Measurements from ENCODE around the gene SRCAP.

Gene SRCAP

GRCh38 chr16:30654856-30655255 is 44.1 kb upstream of the SRCAP start:
- TF ChIP-seq EZH2phosphoT487 (IDR thresholded peaks at IDR 0.05; ENCODE audit: borderline replicate concordance) = no peak
- no peak for TF ChIP-seq CTCF (conservative IDR thresholded peaks at IDR 0.05; ENCODE audit: low read length)
- H3K36me3 ChIP-seq (ENCODE audit: insufficient read depth, low read length) = peaks cover 23% of the 10 kb centered on the region; the same call in 1 of the 2 replicates
- H3K79me2 ChIP-seq (ENCODE audit: insufficient read depth, low read length) = peaks cover 20% of the 10 kb centered on the region
- no peak overlapping the region for H3K9ac ChIP-seq (ENCODE audit: low read depth, low read length, poor library complexity, severe bottlenecking)
- no peaks in the 10 kb centered on the region for H3K9me3 ChIP-seq (ENCODE audit: insufficient read depth, low read depth, low read length)
- peaks cover 4% of the 10 kb centered on the region; the same call in 1 of the 2 replicates for H3F3A ChIP-seq (ENCODE audit: low read depth)
- H3K27me3 ChIP-seq (ENCODE audit: insufficient read depth, low read length, poor library complexity, severe bottlenecking) = no peaks in the 10 kb centered on the region
- H3K4me1 ChIP-seq (ENCODE audit: insufficient read depth, low read length, poor library complexity, severe bottlenecking) = peaks cover 22% of the 10 kb centered on the region
- peaks cover 19% of the 10 kb centered on the region for H4K20me1 ChIP-seq (ENCODE audit: insufficient read depth, low read length, poor library complexity, severe bottlenecking)
- no peak overlapping the region for H3K4me3 ChIP-seq (ENCODE audit: low read length, poor library complexity, severe bottlenecking)
- H2AFZ ChIP-seq (ENCODE audit: low read length) = no peak overlapping the region
- H3K9me2 ChIP-seq (replicated peaks; ENCODE audit: low read depth, low read length) = no peaks in the 10 kb centered on the region
- H3K4me2 ChIP-seq (ENCODE audit: low read depth, low read length, poor library complexity, severe bottlenecking) = no peak overlapping the region

GRCh38 chr16:30655815-30656347 is 43.1 kb upstream of the SRCAP start:
- H4K20me1 ChIP-seq (ENCODE audit: insufficient read depth, low read length, poor library complexity, severe bottlenecking) = peaks cover 29% of the 10 kb centered on the region
- H3K79me2 ChIP-seq (ENCODE audit: insufficient read depth, low read length) = peaks cover 30% of the 10 kb centered on the region
- peaks cover 4% of the 10 kb centered on the region; the same call in 1 of the 2 replicates for H3F3A ChIP-seq (ENCODE audit: low read depth)
- H3K36me3 ChIP-seq (ENCODE audit: insufficient read depth, low read length) = peaks cover 23% of the 10 kb centered on the region; the same call in 1 of the 2 replicates
- peaks cover 26% of the 10 kb centered on the region for H3K4me1 ChIP-seq (ENCODE audit: insufficient read depth, low read length, poor library complexity, severe bottlenecking)
- TF ChIP-seq EZH2phosphoT487 (IDR thresholded peaks at IDR 0.05; ENCODE audit: borderline replicate concordance) (no peak), CTCF (conservative IDR thresholded peaks at IDR 0.05; ENCODE audit: low read length) (no peak)
- no peak overlapping the region for H3K4me2 ChIP-seq (ENCODE audit: low read depth, low read length, poor library complexity, severe bottlenecking)
- no peak overlapping the region for H2AFZ ChIP-seq (ENCODE audit: low read length)
- no peak overlapping the region for H3K4me3 ChIP-seq (ENCODE audit: low read length, poor library complexity, severe bottlenecking)
- no peak overlapping the region for H3K9ac ChIP-seq (ENCODE audit: low read depth, low read length, poor library complexity, severe bottlenecking)
- H3K9me3 ChIP-seq (ENCODE audit: insufficient read depth, low read depth, low read length) = no peaks in the 10 kb centered on the region
- H3K27me3 ChIP-seq (ENCODE audit: insufficient read depth, low read length, poor library complexity, severe bottlenecking) = no peaks in the 10 kb centered on the region
- no peaks in the 10 kb centered on the region for H3K9me2 ChIP-seq (replicated peaks; ENCODE audit: low read depth, low read length)

GRCh38 chr16:30656388-30656787 is 42.6 kb upstream of the SRCAP start:
- H3K9me3 ChIP-seq (ENCODE audit: insufficient read depth, low read depth, low read length) = no peaks in the 10 kb centered on the region
- H3K36me3 ChIP-seq (ENCODE audit: insufficient read depth, low read length) = peaks cover 26% of the 10 kb centered on the region; the same call in 1 of the 2 replicates
- TF ChIP-seq CTCF (conservative IDR thresholded peaks at IDR 0.05; ENCODE audit: low read length) (no peak), EZH2phosphoT487 (IDR thresholded peaks at IDR 0.05; ENCODE audit: borderline replicate concordance) (no peak)
- peaks cover 31% of the 10 kb centered on the region for H3K4me1 ChIP-seq (ENCODE audit: insufficient read depth, low read length, poor library complexity, severe bottlenecking)
- no peak overlapping the region for H3K4me2 ChIP-seq (ENCODE audit: low read depth, low read length, poor library complexity, severe bottlenecking)
- H3K27me3 ChIP-seq (ENCODE audit: insufficient read depth, low read length, poor library complexity, severe bottlenecking) = no peaks in the 10 kb centered on the region
- peaks cover 34% of the 10 kb centered on the region for H4K20me1 ChIP-seq (ENCODE audit: insufficient read depth, low read length, poor library complexity, severe bottlenecking)
- H2AFZ ChIP-seq (ENCODE audit: low read length) = no peak overlapping the region
- H3K79me2 ChIP-seq (ENCODE audit: insufficient read depth, low read length) = peaks cover 36% of the 10 kb centered on the region
- H3K4me3 ChIP-seq (ENCODE audit: low read length, poor library complexity, severe bottlenecking) = no peak overlapping the region
- peaks cover 4% of the 10 kb centered on the region; the same call in 1 of the 2 replicates for H3F3A ChIP-seq (ENCODE audit: low read depth)
- no peak overlapping the region for H3K9ac ChIP-seq (ENCODE audit: low read depth, low read length, poor library complexity, severe bottlenecking)
- H3K9me2 ChIP-seq (replicated peaks; ENCODE audit: low read depth, low read length) = no peaks in the 10 kb centered on the region

All from Loucy (cell line).